GM13977 (cell line): ENCODE results near the gene BLVRB.
"Not testable (repeated sequence)": the region's sequence is repeated elsewhere in the genome, so short reads cannot be mapped to it uniquely, and the experiment has no call there.

Experiments used
- DNase-seq: peaks from one replicate; pipeline ENCODE4 v3.0.0; 2012; ENCODE audit warnings: low spot score
- in situ Hi-C: fragments of 300-500 bp; cut with MboI; formaldehyde crosslinking; loops from one replicate; pipeline ENCODE4 v1.12.0; 2022; ENCODE audit warnings: low sequenced_read_pairs, low pct_unique_long_range_greater_than_20kb, mixed read lengths, inconsistent platforms; ENCODE audit not compliant: unreplicated experiment
- TF ChIP-seq, protein P1 (sequence below): IDR thresholded peaks from 2 replicates; pipeline ENCODE4 v1.5.1; 2012; ENCODE audit warnings: mild to moderate bottlenecking, control low read depth; ENCODE audit not compliant: insufficient read depth; ENCODE audit errors: extremely low read depth, missing control alignments

BLVRB gene

DNA sequence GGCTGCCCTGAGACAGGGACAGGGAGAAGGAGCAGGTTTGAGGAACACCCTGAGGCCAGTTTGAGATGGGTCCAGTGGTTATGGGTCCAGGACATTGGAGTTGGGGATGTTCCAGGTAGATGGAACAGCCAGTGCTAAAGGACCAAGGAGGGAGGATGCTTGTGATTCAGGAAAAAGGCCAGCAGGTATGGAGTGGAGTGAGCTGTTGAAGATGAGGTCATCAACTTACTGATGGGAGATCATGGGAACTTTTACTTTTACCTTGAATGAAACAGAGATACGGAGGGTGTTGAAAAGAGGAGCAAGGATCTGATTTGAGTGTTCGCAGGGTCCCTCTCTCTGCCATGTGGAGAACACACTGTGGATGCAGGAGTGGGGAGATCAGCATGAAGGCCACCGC, 26.7 kb upstream of the BLVRB start:
- in situ Hi-C loops: no loop called here
- TF ChIP-seq, protein P1, sequence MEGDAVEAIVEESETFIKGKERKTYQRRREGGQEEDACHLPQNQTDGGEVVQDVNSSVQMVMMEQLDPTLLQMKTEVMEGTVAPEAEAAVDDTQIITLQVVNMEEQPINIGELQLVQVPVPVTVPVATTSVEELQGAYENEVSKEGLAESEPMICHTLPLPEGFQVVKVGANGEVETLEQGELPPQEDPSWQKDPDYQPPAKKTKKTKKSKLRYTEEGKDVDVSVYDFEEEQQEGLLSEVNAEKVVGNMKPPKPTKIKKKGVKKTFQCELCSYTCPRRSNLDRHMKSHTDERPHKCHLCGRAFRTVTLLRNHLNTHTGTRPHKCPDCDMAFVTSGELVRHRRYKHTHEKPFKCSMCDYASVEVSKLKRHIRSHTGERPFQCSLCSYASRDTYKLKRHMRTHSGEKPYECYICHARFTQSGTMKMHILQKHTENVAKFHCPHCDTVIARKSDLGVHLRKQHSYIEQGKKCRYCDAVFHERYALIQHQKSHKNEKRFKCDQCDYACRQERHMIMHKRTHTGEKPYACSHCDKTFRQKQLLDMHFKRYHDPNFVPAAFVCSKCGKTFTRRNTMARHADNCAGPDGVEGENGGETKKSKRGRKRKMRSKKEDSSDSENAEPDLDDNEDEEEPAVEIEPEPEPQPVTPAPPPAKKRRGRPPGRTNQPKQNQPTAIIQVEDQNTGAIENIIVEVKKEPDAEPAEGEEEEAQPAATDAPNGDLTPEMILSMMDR: no peak
- DNase-seq: no peak

DNA sequence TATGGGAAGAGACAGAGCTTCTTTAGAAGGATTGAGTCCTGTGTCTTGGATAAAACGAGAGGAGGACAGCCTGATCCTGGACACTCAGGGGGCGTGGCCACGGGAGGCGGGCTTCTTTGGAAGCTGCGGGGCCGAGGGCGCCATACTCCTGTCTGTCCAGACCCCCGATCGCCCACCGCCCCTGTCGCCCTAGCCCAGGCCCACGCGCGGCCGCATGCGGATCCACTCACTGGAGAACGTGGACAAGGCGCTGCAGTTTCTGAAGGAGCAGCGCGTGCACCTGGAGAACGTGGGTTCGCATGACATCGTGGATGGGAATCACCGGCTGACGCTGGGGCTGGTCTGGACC, 24.3 kb upstream of the BLVRB start:
- TF ChIP-seq, protein P1: no peak
- DNase-seq: no peak
- in situ Hi-C loops: no loop called here

DNA sequence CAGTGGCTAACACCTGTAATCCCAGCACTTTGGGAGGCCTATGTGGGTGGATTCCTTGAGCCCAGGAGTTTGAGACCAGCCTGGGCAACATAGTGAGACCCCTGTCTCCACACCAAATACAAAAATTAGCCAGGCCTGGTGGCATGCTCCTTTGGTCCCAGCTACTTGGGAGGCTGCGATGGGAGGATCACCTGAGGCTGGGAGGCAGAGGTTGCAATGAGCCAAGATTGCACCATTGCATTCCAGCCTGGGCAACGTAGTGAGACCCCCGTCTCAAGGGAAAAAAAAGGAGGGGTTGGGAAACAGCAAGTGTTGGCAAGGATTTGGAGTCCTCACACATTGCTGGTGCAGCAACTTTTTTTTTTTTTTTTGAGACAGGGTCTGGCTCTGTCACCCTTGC, 20.5 kb upstream of the BLVRB start:
- in situ Hi-C loops: no loop called here
- no peak for DNase-seq
- TF ChIP-seq, protein P1: no peak

DNA sequence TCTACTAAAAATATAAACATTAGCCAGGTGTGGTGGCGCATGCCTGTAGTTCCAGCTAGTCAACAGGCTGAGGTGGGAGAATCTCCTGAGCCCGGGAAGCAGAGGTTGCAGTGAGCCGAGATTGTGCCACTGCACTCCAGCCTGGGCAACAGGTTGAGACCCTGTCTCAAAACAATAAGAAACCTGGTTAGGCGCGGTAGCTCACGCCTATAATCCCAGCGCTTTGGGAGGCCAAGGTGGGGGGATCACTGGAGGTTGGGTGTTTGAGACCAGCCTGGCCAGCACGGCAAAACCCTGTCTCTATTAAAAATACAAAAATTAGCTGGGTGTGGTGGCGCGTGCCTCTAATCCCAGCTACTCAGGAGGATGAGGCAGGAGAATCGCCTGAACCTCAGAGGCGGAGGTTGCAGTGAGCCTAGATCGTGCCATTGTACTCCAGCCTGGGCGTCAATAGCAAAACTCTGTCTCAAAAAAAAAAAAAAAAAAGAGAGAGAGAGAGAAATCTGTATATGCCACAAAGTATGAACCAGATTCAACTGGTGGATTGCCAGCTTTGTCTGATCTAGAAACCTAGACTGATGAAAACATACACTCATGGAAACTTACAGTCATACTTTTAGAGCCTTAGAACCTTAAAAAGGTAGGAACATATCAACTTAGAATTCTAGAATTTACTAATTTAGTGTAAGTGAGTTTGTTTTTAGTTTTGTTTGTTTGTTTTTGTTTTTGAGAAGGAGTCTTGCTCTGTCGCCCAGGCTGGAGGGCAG, 10.5 kb upstream of the BLVRB start:
- in situ Hi-C loops, DNase-seq: not testable (repeated sequence)

DNA sequence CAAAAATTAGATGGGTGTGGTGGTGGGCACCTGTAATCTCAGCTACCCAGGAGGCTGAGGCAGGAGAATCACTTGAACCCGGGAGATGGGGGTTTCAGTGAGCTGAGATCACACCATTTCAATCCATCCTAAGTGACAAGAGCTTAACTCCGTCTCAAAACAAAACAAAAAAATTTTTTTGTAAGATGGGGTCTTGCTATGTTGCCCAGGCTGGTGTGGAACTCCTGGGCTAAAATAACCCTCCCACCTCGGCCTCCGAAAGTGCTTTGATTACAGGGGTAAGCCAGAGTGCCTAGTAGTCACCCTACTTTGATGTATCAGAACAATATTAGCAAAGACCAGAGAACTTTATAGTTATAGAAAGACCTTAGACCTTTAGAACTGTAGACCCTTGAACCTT, 9.2 kb upstream of the BLVRB start:
- in situ Hi-C loops: no loop called here
- DNase-seq: no peak
- TF ChIP-seq, protein P1: no peak

DNA sequence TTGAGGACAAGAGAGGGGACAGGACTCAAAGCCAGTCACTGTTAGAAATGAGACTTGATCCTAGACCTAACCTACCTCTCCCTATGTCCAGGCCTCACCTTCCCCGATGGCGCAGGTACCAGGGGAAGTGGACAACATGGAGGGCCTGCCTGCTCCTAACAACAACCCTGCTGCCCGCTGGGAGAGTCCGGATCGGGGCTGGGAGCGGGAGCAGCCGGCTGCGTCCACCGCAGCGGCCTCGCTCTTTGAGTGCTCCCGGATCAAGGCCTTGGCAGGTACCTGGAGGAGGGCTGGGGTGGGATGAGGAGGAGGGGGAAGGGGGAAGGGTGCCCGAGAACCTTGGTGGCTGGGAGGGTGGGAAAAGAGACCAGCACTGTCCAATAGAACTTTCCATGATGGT, 7.0 kb upstream of the BLVRB start:
- TF ChIP-seq, protein P1: no peak
- DNase-seq: no peak
- in situ Hi-C loops: no loop called here

DNA sequence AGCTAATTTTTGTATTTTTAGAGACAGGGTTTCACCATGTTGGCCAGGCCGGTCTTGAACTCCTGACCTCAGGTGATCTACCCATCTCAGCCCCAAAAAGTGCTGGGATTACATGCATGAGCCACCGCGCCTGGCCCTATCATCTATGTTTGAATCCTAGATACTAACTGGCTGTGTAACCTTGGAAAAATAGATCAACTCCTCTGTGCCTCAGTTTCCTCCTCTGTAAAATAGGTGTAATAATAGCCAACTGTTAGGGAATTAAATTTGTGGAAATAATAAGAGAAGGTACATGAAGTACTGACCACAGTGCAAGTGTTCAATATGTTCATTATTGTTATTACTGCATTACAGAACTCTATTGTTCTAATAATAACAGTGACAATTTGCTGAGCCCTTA, 5.6 kb upstream of the BLVRB start:
- in situ Hi-C loops: no loop called here
- TF ChIP-seq, protein P1: no peak
- DNase-seq: no peak
